ENCODE data around the gene HRCT1. TPM values are rescaled to one million over a fixed set of nuclear protein-coding genes. Genes with fewer than 3 reads are reported as not detected.

HRCT1 gene
- total and polyA plus RNA-seq, 2 experiments from 2014 or later: not detected

DNA sequence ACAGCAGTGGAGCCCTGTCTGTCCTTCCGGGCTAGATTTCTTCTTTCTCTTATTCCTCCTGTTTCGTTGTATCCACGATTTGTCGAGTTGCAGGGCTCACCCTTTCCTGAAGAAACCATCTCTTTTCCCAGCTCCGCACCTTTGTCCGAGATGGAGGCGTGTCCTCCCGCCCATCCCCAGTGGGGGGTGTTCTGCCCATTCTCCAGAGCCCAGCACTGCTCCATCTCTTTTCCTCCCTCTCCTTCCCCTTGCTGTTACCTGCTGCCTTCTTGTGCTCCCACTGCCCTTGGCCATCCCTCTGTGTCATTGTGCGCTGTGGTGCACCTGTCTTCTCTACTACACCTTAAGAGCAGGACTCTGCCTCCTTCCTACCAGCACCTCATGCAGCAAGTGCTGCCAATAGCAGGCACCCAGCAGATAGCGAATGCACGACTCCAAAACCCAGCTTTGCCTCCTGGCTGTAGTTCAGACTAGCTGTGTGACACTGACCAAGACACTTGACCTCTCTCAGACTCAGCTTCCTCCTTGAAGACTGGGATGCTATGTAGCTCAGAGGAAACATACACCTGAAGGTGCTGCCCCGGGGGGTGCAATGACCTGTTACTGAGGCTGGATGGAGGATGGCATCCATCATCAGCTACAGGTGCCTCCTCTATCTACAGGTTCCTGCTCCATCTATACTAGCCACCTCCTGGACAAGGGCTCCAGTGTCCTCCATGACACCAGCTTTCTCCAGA lies 44.7 kb upstream of the HRCT1 start:
- H3K36me3 Mint-ChIP-seq (ENCODE audit: low read depth): no peaks in the 10 kb centered on the region
- no peak overlapping the region for H3K27ac Mint-ChIP-seq
- Histone ChIP-seq H3K4me1 (ENCODE audit: insufficient read depth) (peaks cover 7% of the 10 kb centered on the region; the same call in 1 of the 2 replicates), H3K9me2 (ENCODE audit: insufficient read depth) (no peaks in the 10 kb centered on the region), H2AFZ (no peak overlapping the region), H3K27ac (ENCODE audit: low read depth) (no peak overlapping the region), H3K79me2 (replicated peaks; ENCODE audit: insufficient read depth) (no peaks in the 10 kb centered on the region), H3F3A (replicated peaks; ENCODE audit: low read depth) (no peaks in the 10 kb centered on the region), H3K27me3 (ENCODE audit: insufficient read depth) (no peaks in the 10 kb centered on the region), H3K4me3 (no peak overlapping the region), H4K20me1 (replicated peaks; ENCODE audit: insufficient read depth) (no peaks in the 10 kb centered on the region), H3K36me3 (ENCODE audit: insufficient read depth) (no peaks in the 10 kb centered on the region), H3K4me2 (no peak overlapping the region)
- TF ChIP-seq EZH2 (IDR thresholded peaks at IDR 0.05; ENCODE audit: low read depth, unreplicated experiment): no peak
- TF ChIP-seq ZNF331 (CRISPR knock-in tag; IDR thresholded peaks at IDR 0.05; ENCODE audit: low read depth): no peak
- TF ChIP-seq, protein P1, sequence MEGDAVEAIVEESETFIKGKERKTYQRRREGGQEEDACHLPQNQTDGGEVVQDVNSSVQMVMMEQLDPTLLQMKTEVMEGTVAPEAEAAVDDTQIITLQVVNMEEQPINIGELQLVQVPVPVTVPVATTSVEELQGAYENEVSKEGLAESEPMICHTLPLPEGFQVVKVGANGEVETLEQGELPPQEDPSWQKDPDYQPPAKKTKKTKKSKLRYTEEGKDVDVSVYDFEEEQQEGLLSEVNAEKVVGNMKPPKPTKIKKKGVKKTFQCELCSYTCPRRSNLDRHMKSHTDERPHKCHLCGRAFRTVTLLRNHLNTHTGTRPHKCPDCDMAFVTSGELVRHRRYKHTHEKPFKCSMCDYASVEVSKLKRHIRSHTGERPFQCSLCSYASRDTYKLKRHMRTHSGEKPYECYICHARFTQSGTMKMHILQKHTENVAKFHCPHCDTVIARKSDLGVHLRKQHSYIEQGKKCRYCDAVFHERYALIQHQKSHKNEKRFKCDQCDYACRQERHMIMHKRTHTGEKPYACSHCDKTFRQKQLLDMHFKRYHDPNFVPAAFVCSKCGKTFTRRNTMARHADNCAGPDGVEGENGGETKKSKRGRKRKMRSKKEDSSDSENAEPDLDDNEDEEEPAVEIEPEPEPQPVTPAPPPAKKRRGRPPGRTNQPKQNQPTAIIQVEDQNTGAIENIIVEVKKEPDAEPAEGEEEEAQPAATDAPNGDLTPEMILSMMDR (conservative IDR thresholded peaks at IDR 0.05; ENCODE audit: low read depth in 2 of 2): no peak
- TF ChIP-seq REST (IDR thresholded peaks at IDR 0.05; ENCODE audit: unreplicated experiment): no peak
- TF ChIP-seq NANOG (IDR thresholded peaks at IDR 0.05; ENCODE audit: borderline replicate concordance): no peak
- TF ChIP-seq POLR2AphosphoS5 (IDR thresholded peaks at IDR 0.05; ENCODE audit: low read depth): no peak
- TF ChIP-seq EZH2phosphoT487 (IDR thresholded peaks at IDR 0.05; ENCODE audit: unreplicated experiment): no peak
- TF ChIP-seq ETS1 (IDR thresholded peaks at IDR 0.05): no peak
- TF ChIP-seq STAT1 (IDR thresholded peaks at IDR 0.05; ENCODE audit: unreplicated experiment): no peak
- no peak for TF ChIP-seq CREB1 (CRISPR knock-in tag; IDR thresholded peaks at IDR 0.05; ENCODE audit: low read depth)
- ATAC-seq (peak; percentile 31; the same call in 2 of the 3 replicates), DNase-seq (ENCODE audit: low spot score) (no peak)
- peaks cover 6% of the 10 kb centered on the region; the same call in 2 of the 3 replicates for H3K4me1 Mint-ChIP-seq
- peaks cover 13% of the 10 kb centered on the region for H3K27me3 Mint-ChIP-seq (ENCODE audit: insufficient read depth, low read depth, poor library complexity)
- no peak overlapping the region for H3K4me3 Mint-ChIP-seq
- H3K9me3 Mint-ChIP-seq: no peaks in the 10 kb centered on the region
